ENCODE measurements around the gene CCSER1. TPM values are rescaled to one million over a fixed set of nuclear protein-coding genes. Genes with fewer than 3 reads are reported as not detected.

CCSER1 gene
- polyA plus RNA-seq (2011; rRNA removed) (not detected in 2 replicates), polyA minus RNA-seq (2011; rRNA and poly(A)+ RNA removed) (not detected in 2 replicates)

DNA sequence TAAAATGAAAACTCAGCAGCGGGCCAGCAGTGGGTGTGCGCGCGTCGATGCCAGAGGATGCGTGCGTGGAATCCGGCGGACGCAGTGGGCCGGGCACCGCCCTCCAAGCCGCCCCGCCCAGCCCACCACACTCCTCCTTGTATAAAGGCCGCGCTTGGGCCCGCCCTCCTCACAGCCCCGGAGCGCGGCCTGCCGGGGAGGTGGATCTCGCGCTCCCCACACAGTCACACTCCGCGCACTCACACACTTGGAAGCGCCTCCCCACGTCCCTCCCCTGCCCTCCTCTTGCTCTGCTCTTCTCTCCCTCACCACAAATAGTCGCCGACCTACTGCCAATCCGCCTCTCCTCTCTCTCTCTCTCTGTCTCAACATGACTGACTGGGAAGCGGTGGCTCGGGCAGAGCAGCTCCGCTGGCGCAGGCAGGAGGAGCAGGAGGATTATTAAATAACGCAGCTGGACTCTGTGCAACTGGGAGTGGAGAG lies at the start of gene CCSER1:
Gene CCSER1 (plus strand): TSS at position 172 of the 483 bp plus-strand sequence.
- Histone ChIP-seq H3K36me3 (ENCODE audit: control insufficient read depth, insufficient read depth, low read length) (no peaks in the 10 kb centered on the region), H3K4me3 (ENCODE audit: low read depth, low read length) (peak within 1 kb of the TSS; percentile 33), H3K27me3 (ENCODE audit: control insufficient read depth, insufficient read depth, low read length) (peaks cover 4% of the 10 kb centered on the region)
- ChIA-PET POLR2A (no interaction called here), CTCF (no interaction called here)
- no peak for DNase-seq (ENCODE audit: low read depth)
- TF ChIP-seq CTCF (IDR thresholded peaks at IDR 0.05; ENCODE audit: insufficient read depth, low read depth, low read length): no peak

DNA sequence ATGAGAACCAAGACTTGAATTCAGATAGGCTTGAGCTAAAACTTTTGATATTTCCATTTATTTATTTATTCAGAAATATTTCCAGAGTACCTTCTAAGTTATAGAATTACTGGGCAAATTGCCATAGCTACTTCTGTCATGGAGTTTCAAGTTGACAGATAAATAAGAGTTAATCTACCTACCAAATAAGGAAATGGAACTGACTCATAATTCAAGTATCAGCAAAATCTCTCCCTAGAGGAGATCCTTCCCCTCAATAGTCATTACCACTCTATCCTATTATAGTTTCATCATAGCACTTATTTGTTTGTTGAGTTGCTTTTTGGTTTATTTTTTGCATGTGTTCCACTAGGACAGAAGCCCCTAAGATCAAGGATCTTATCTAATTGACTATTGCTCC lies 48.8 kb upstream of the CCSER1 start:
- ChIA-PET CTCF (no interaction called here), POLR2A (no interaction called here)
- no peaks in the 10 kb centered on the region for H3K27me3 ChIP-seq (ENCODE audit: control insufficient read depth, insufficient read depth, low read length)
- TF ChIP-seq CTCF (IDR thresholded peaks at IDR 0.05; ENCODE audit: insufficient read depth, low read depth, low read length): no peak
- DNase-seq (ENCODE audit: low read depth): no peak
- no peak overlapping the region for H3K4me3 ChIP-seq (ENCODE audit: low read depth, low read length)
- H3K36me3 ChIP-seq (ENCODE audit: control insufficient read depth, insufficient read depth, low read length): no peaks in the 10 kb centered on the region

DNA sequence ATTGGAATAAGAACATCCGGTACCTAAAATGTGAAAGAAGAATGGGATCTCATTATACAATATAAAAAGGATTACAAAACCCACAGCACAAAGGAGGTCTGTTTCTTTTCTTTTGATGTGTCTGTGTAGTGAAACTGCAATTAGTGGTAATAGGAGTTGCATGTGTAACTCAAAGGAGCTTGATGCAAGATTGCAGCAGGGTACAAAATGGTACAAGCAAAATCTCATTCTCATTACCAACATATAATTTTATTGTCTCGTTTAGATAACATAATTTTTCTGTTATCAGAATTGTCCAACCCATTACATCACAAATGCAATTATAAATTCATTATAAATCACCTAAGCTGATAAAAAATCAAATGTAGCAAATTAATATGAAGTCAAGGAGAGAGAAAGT lies 47.1 kb upstream of the CCSER1 start:
- CTCF ChIA-PET: no interaction called here
- Histone ChIP-seq H3K36me3 (ENCODE audit: control insufficient read depth, insufficient read depth, low read length) (no peaks in the 10 kb centered on the region), H3K4me3 (ENCODE audit: low read depth, low read length) (no peak overlapping the region), H3K27me3 (ENCODE audit: control insufficient read depth, insufficient read depth, low read length) (no peaks in the 10 kb centered on the region)
- TF ChIP-seq CTCF (IDR thresholded peaks at IDR 0.05; ENCODE audit: insufficient read depth, low read depth, low read length): no peak
- no peak for DNase-seq (ENCODE audit: low read depth)
- POLR2A ChIA-PET: no interaction called here

DNA sequence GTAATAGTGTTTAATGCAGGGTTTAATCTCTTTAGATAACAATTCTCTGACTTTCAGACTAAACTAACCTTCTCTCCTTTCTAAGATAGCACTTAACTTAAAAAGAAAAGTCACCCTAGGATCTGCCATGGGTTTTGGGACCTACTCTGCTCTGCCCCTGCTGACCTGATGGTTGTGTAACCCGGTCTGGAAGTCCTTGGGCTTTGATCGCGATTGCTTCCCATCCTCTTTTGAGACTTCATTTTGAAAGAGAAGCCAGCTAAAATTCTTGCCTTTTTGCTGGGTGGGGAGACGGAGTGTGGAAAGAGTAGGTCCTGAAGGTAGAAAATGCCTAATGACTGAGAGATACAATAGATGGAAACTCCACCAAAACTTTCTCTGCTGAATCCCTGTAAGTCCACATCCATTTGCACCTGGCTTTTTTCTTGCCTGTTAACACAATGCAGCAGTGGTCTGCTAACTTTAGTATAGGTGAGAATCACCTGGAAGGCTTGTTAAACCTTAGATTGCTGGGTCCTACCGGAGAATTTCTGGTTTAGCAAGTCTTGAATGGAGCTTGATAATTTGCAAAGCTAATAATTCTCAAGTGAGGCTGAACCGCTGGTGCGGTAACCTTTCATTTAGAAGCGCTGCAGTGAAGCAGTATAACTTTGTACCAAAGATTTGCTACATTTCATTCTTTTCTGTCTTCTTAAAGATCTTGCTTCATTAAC lies 45.6 kb upstream of the CCSER1 start:
- CTCF ChIA-PET: no interaction called here
- Histone ChIP-seq H3K4me3 (ENCODE audit: low read depth, low read length) (no peak overlapping the region), H3K27me3 (ENCODE audit: control insufficient read depth, insufficient read depth, low read length) (no peaks in the 10 kb centered on the region), H3K36me3 (ENCODE audit: control insufficient read depth, insufficient read depth, low read length) (no peaks in the 10 kb centered on the region)
- no peak for TF ChIP-seq CTCF (IDR thresholded peaks at IDR 0.05; ENCODE audit: insufficient read depth, low read depth, low read length)
- POLR2A ChIA-PET: no interaction called here
- no peak for DNase-seq (ENCODE audit: low read depth)

DNA sequence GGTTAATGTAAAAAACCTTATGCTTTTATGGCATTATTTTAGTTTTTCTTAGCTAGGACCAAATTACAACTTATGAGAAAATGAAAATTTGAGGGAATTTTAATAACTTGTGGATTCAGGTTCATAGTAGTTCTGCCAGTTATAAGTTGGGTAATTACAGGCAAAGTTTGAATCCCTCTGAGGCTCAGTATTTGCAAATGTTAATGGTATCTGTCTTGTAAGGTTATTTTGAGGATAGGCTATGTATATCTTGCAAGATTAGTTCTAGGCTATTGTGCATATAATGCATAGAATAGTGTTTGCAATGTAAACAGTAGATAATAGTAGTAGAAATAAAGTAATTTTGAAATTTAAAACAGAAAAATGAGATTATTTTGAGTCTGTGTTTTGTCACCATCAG lies 44.7 kb upstream of the CCSER1 start:
- ChIA-PET CTCF (interaction anchor here (0.5 kb wide), 1 partner anchor 21 kb away, joined by 4 read pairs; no protein-coding TSS in a partner anchor), POLR2A (no interaction called here)
- no peak for TF ChIP-seq CTCF (IDR thresholded peaks at IDR 0.05; ENCODE audit: insufficient read depth, low read depth, low read length)
- Histone ChIP-seq H3K27me3 (ENCODE audit: control insufficient read depth, insufficient read depth, low read length) (no peaks in the 10 kb centered on the region), H3K4me3 (ENCODE audit: low read depth, low read length) (no peak overlapping the region), H3K36me3 (ENCODE audit: control insufficient read depth, insufficient read depth, low read length) (no peaks in the 10 kb centered on the region)
- no peak for DNase-seq (ENCODE audit: low read depth)

Data from BJ (cell line).